MCF 10A (cell line): ENCODE data around the gene OR1E1. TPM values are rescaled to one million over a fixed set of nuclear protein-coding genes. Genes with fewer than 3 reads are reported as not detected.
"Not testable (repeated sequence)": the region's sequence is repeated elsewhere in the genome, so short reads cannot be mapped to it uniquely, and the experiment has no call there.

Source experiments
- BruUV-seq: library from RNA; stranded (reverse); fragments of 400-500 nt; replicated peaks from 2 replicates; lab custom pipeline; 2021; lab: Mats Ljungman, UMichigan
- CTCF ChIA-PET: fragments of 300-600 bp; sonication (Branson Sonifier 250); formaldehyde crosslinking; extraction: SDS; loops from one replicate; lab custom pipeline; 2021; ENCODE audit warnings: antibody characterized with exemption, inconsistent platforms; lab: Yijun Ruan, JAX
- POLR2A ChIA-PET: fragments of 300-600, 350-650 bp; sonication (Branson Sonifier 250); formaldehyde crosslinking; extraction: SDS; loops from one replicate; lab custom pipeline; 2020; ENCODE audit warnings: antibody characterized with exemption, inconsistent platforms; lab: Yijun Ruan, JAX
- DNase-seq: peaks from one replicate; pipeline ENCODE4 v3.0.0-alpha.2; 2018; ENCODE audit not compliant: unreplicated experiment
- H3K27ac Mint-ChIP-seq: one replicate; pipeline ENCODE4 v1.8.0; 2022; ENCODE audit warnings: mild to moderate bottlenecking, low read depth, mixed read lengths; ENCODE audit not compliant: unreplicated experiment
- H3K27me3 Mint-ChIP-seq: one replicate; pipeline ENCODE4 v1.8.0; 2022; ENCODE audit warnings: mixed read lengths; ENCODE audit not compliant: insufficient read depth, unreplicated experiment
- H3K36me3 Mint-ChIP-seq: one replicate; pipeline ENCODE4 v1.8.0; 2022; ENCODE audit warnings: mild to moderate bottlenecking, moderate library complexity, mixed read lengths; ENCODE audit not compliant: insufficient read depth, unreplicated experiment
- H3K4me1 Mint-ChIP-seq: one replicate; pipeline ENCODE4 v1.8.0; 2022; ENCODE audit warnings: mixed read lengths; ENCODE audit not compliant: insufficient read depth, unreplicated experiment
- H3K4me3 Mint-ChIP-seq: one replicate; pipeline ENCODE4 v1.8.0; 2022; ENCODE audit warnings: mild to moderate bottlenecking, moderate library complexity, mixed read lengths; ENCODE audit not compliant: unreplicated experiment
- H3K9me3 Mint-ChIP-seq: one replicate; pipeline ENCODE4 v1.8.0; 2022; ENCODE audit warnings: mixed read lengths; ENCODE audit not compliant: unreplicated experiment
- intact Hi-C: fragments of 100-400 bp; cut with micrococcal nuclease; formaldehyde crosslinking; loops from 2 replicates; pipeline ENCODE4 v1.14.1; 2022
- total RNA-seq: library from RNA; stranded (reverse); gene quantifications from 2 replicates; pipeline ENCODE4 v1.2.3, GENCODE V29; 2022
- TF ChIP-seq, protein P1 (sequence below): fragments of 200-600 bp; IDR thresholded peaks from one replicate; pipeline ENCODE4 v1.8.0; 2022; ENCODE audit warnings: antibody characterized with exemption, mild to moderate bottlenecking; ENCODE audit not compliant: unreplicated experiment

Gene OR1E1
- total RNA-seq, 1 experiment from 2014 or later = not detected

DNA sequence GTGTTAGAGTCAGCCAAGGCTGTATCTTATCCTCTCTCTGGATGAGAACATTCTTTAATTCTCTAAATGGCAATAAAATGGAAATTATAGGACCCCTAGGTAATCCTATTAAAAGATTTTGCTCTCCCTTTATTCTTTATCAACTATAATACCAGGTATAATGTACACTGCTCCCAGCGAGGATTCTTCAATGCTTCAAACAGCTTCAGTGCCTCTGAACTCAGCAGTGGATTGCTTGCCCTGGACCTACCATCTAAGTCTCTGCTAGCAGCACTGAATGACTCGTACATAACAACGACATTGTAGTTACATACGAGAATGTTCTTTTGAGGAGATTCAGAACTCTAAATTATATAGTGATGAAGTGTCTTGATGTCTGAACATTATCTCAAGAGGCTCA is 8.4 kb downstream of the OR1E1 start:
- ChIA-PET CTCF (interaction anchor here (0.6 kb wide), 1 partner anchor 223 kb away, joined by 3 read pairs; no protein-coding TSS in a partner anchor), POLR2A (no interaction called here)
- no peak for DNase-seq
- H3K4me3 Mint-ChIP-seq = no peak overlapping the region
- intact Hi-C loops = no loop called here
- H3K27me3 Mint-ChIP-seq = peaks cover 24% of the 10 kb centered on the region
- H3K9me3 Mint-ChIP-seq = peaks cover 37% of the 10 kb centered on the region
- H3K36me3 Mint-ChIP-seq = no peaks in the 10 kb centered on the region
- H3K27ac Mint-ChIP-seq = no peak overlapping the region
- TF ChIP-seq, protein P1, sequence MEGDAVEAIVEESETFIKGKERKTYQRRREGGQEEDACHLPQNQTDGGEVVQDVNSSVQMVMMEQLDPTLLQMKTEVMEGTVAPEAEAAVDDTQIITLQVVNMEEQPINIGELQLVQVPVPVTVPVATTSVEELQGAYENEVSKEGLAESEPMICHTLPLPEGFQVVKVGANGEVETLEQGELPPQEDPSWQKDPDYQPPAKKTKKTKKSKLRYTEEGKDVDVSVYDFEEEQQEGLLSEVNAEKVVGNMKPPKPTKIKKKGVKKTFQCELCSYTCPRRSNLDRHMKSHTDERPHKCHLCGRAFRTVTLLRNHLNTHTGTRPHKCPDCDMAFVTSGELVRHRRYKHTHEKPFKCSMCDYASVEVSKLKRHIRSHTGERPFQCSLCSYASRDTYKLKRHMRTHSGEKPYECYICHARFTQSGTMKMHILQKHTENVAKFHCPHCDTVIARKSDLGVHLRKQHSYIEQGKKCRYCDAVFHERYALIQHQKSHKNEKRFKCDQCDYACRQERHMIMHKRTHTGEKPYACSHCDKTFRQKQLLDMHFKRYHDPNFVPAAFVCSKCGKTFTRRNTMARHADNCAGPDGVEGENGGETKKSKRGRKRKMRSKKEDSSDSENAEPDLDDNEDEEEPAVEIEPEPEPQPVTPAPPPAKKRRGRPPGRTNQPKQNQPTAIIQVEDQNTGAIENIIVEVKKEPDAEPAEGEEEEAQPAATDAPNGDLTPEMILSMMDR = no peak
- H3K4me1 Mint-ChIP-seq = no peaks in the 10 kb centered on the region
- no TSS peak for BruUV-seq

DNA sequence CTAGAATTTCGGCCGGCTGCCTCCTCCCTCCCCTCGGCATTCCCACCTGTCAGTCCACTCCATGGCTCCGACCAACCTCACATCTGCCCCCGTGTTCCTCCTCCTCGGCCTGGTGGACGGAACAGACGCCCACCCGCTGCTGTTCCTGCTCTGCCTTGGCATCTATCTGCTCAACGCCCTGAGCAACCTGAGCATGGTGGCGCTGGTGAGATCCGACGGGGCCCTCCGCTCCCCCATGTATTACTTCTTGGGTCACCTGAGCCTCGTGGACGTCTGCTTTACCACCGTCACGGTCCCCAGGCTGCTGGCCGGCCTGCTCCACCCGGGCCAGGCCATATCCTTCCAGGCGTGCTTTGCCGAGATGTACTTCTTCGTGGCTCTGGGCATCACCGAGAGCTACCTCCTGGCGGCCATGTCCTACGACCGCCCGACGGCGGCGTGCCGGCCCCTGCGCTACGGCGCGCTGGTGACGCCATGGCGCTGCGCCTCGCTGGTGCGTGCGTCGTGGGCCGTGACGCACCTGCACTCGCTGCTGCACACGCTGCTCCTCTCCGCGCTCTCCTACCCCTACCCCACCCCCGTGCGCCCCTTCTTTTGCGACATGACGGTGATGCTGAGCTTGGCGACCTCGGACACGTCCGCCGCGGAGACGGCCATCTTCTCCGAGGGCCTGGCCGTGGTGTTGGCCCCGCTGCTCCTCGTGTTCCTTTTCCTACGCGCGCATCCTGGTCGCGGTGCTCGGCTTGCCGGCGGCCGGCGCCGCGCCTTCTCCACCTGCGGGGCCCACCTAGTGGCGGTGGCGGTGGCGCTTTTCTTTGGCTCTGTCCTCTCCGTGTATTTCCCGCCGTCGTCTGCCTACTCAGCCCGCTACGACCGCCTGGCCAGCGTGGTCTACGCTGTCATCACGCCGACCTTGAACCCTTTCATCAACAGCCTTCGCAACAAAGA is 12.1 kb downstream of the OR1E1 start, which contains the start of gene OR3A2:
Gene OR3A2 (minus strand): TSS at position 440 of the 948 bp plus-strand sequence.
- Mint-ChIP-seq H3K36me3 (no peaks in the 10 kb centered on the region), H3K27me3 (peaks cover 26% of the 10 kb centered on the region), H3K27ac (no peak within 1 kb of the TSS), H3K4me3 (no peak within 1 kb of the TSS), H3K4me1 (no peaks in the 10 kb centered on the region), H3K9me3 (peaks cover 22% of the 10 kb centered on the region)
- intact Hi-C loops = no loop called here
- BruUV-seq = no TSS peak
- ChIA-PET CTCF (no interaction called here), POLR2A (no interaction called here)
- DNase-seq = no peak
- TF ChIP-seq, protein P1 = no peak

DNA sequence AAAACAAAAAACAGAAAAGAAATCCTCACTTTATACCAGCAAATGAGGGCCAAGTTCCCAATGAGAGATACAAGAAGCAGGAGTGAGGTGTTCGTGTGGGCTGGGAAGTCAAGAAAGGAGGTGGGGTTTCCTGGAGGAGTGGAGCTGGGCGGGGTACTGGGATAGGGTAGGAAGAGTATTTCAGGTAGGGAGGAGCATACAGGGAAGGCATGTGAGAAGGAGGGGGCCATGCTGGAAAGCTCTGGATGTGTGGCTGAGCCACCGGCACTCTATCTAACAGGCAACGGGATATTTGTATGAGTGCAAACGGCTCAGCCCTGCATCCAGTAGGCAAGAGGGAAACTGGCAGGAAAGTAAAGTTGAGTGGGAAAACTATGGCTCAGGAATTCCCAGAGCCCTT is 16.3 kb downstream of the OR1E1 start:
- H3K4me3 Mint-ChIP-seq = no peak overlapping the region
- no peaks in the 10 kb centered on the region for H3K36me3 Mint-ChIP-seq
- no peaks in the 10 kb centered on the region for H3K4me1 Mint-ChIP-seq
- TF ChIP-seq, protein P1 = no peak
- no peak for DNase-seq
- H3K9me3 Mint-ChIP-seq = peaks cover 4% of the 10 kb centered on the region
- no TSS peak for BruUV-seq
- H3K27ac Mint-ChIP-seq = no peak overlapping the region
- POLR2A ChIA-PET = no interaction called here
- CTCF ChIA-PET = no interaction called here
- peaks cover 56% of the 10 kb centered on the region for H3K27me3 Mint-ChIP-seq
- intact Hi-C loops = no loop called here

DNA sequence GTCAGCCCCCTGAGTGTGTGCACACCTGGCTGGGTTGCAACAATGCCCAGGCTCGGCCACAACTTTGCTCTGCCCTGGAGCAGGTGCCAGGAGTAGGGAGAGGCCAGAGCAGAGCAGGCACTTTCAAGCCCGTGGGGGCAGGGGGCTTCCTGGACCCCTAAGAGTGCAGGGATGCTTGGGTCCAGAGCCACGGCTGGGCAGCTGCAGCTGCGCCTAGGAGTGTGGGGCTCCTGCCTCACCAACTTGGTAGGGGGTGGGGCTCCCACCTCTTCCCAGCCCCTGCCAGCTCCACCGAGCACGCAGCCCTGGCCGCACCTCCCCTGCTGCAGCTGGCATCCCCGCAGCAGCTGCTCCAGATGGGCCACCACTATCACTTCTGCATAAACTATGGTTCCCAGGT is 19.9 kb downstream of the OR1E1 start:
- no TSS peak for BruUV-seq
- Mint-ChIP-seq H3K27ac (no peak overlapping the region), H3K4me1 (no peaks in the 10 kb centered on the region), H3K4me3 (no peak overlapping the region), H3K27me3 (peaks cover 52% of the 10 kb centered on the region), H3K36me3 (no peaks in the 10 kb centered on the region), H3K9me3 (no peaks in the 10 kb centered on the region)
- CTCF ChIA-PET = no interaction called here
- intact Hi-C loops = no loop called here
- no peak for DNase-seq
- POLR2A ChIA-PET = no interaction called here
- TF ChIP-seq, protein P1 = no peak

DNA sequence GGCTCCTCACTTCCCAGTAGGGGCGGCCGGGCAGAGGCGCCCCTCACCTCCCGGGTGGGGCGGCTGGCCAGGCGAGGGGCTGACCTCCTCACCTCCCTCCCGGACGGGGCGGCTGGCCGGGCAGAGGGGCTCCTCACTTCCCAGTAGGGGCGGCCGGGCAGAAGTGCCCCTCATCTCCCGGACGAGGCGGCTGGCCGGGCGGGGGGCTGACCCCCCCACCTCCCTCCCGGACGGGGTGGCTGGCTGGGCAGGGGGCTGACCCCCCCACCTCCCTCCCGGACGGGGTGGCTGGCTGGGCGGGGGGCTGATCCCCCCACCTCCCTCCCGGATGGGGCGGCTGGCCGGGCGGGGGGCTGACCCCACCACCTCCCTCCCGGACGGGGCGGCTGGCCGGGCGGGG is 27.0 kb downstream of the OR1E1 start:
- peaks cover 13% of the 10 kb centered on the region for H3K9me3 Mint-ChIP-seq
- CTCF ChIA-PET, intact Hi-C loops, POLR2A ChIA-PET, H3K27ac Mint-ChIP-seq, H3K36me3 Mint-ChIP-seq, BruUV-seq, DNase-seq, H3K4me1 Mint-ChIP-seq, H3K27me3 Mint-ChIP-seq, H3K4me3 Mint-ChIP-seq: not testable (repeated sequence)
